SK-N-MC (cell line): ENCODE data around the gene TTR.

Experiments
- DNase-seq: peaks from one replicate; pipeline ENCODE4 v3.0.0-alpha.2; 2011; ENCODE audit warnings: low read depth, low spot score
- H3K27ac ChIP-seq: fragments of 200-600 bp; sonication (generic); 2 replicates; pipeline ENCODE4 v1.5.1; 2016; ENCODE audit warnings: mixed run types
- H3K36me3 ChIP-seq: fragments of 200-600 bp; sonication (generic); 2 replicates; pipeline ENCODE4 v1.6.1; 2017; ENCODE audit warnings: antibody characterized with exemption, low read length, mixed read lengths; ENCODE audit not compliant: insufficient read depth
- H3K4me3 ChIP-seq: fragments of 200-600 bp; sonication (generic); 2 replicates; pipeline ENCODE4 v1.5.1; 2016
- H3K9ac ChIP-seq: fragments of 200-600 bp; sonication (generic); 2 replicates; pipeline ENCODE4 v1.8.0; 2017; ENCODE audit warnings: mixed run types, mixed read lengths; ENCODE audit not compliant: insufficient read length
- H3K9me3 ChIP-seq: fragments of 200-600 bp; sonication (generic); 2 replicates; pipeline ENCODE4 v1.6.1; 2017; ENCODE audit warnings: low read depth, mild to moderate bottlenecking, antibody characterized with exemption, low read length, moderate library complexity, mixed read lengths
- EZH2 ChIP-seq: fragments of 200-600 bp; sonication (generic); IDR thresholded peaks from one replicate; pipeline ENCODE4 v1.6.1; 2017; ENCODE audit warnings: antibody characterized with exemption
- FOXP2 ChIP-seq: optimal IDR thresholded peaks from 2 replicates; pipeline ENCODE3; 2011; ENCODE audit warnings: mild to moderate bottlenecking, moderate library complexity; ENCODE audit not compliant: insufficient read depth; ENCODE audit errors: extremely low read length, control extremely low read depth
- POLR2AphosphoS5 ChIP-seq: IDR thresholded peaks from 2 replicates; pipeline ENCODE4 v1.6.1; 2012; ENCODE audit warnings: mild to moderate bottlenecking, low read depth, low read length, borderline replicate concordance

The TTR gene

DNA sequence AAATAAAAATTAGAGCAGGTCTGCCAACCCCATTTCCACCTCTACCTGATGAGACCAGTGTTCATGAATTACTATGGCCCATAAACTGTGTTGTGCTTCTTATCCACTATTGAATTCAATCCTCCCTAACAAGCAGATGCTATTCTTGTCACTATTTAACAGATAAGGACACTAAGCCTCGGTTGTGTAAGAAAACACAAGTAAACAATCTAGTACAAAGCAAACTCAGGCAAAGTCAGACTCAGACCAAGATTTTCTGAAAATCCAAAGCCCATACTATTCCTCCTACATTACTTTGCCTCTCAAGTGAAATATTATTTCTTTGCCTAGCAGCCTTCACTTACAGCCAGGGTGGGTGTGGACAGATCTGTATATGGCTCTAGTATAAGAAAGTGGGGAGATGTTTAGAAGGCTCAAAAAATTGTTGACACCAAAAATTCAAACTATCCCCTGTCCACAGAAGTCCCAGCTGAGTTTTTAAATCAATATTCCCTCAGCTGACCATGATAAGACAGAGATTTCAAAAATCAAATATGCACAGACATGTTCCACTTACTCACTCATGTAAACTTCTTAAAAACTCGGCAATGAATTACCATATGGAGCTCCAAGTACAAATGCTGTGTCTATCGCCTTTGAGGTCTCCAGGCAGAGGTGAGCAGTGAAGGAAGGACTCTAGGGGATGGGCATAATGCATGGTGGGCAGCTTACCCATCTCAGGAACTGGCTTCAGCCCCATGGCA lies 16.0 kb upstream of the TTR start:
- H3K4me3 ChIP-seq = no peak overlapping the region
- no peak overlapping the region for H3K9ac ChIP-seq
- no peak for DNase-seq
- no peak overlapping the region for H3K27ac ChIP-seq
- no peaks in the 10 kb centered on the region for H3K36me3 ChIP-seq
- H3K9me3 ChIP-seq = no peaks in the 10 kb centered on the region
- TF ChIP-seq POLR2AphosphoS5 (no peak), EZH2 (no peak), FOXP2 (no peak)

- Histone ChIP-seq H3K9ac (no peak overlapping the region), H3K4me3 (no peak overlapping the region)
- no peak for TF ChIP-seq POLR2AphosphoS5
- TF ChIP-seq FOXP2 = no peak
- no peak for TF ChIP-seq EZH2
Measured at GRCh38 chr18:31576670-31577069, 15.0 kb upstream of the TTR start.

GRCh38 chr18:31577195-31577594 lies 14.5 kb upstream of the TTR start:
- TF ChIP-seq FOXP2 (no peak), EZH2 (no peak), POLR2AphosphoS5 (no peak)
- Histone ChIP-seq H3K9ac (no peak overlapping the region), H3K27ac (no peak overlapping the region), H3K36me3 (no peaks in the 10 kb centered on the region), H3K9me3 (no peaks in the 10 kb centered on the region), H3K4me3 (no peak overlapping the region)
- no peak for DNase-seq

More at GRCh38 chr18:31576670-31577069, 15.0 kb upstream of the TTR start:
- Histone ChIP-seq H3K9me3 (no peaks in the 10 kb centered on the region), H3K36me3 (no peaks in the 10 kb centered on the region), H3K27ac (no peak overlapping the region)
- DNase-seq = no peak

- Histone ChIP-seq H3K9me3 (no peaks in the 10 kb centered on the region), H3K36me3 (no peaks in the 10 kb centered on the region), H3K9ac (no peak overlapping the region), H3K27ac (no peak overlapping the region), H3K4me3 (no peak overlapping the region)
- no peak for DNase-seq
- TF ChIP-seq FOXP2 = no peak
Measured at GRCh38 chr18:31578126-31578525, 13.6 kb upstream of the TTR start.

DNA sequence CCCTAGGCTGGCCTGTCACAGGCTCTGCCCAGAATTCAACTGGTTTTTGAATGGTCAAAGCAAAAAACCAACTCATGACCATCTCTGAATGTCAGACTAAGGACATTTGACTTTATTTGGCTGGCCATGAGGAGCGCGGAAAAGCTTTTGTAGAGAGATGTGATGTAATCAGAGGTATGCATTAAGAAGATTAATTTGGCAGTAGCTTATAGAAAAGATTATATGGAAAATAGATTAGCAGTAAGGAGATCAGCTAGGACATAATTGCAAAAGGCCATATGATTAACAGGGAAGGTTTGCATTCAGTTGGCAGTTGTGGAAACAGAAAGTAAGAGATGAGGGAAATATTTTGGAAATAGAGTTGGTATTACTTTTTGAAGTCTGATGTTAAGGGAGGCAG lies 12.3 kb upstream of the TTR start:
- TF ChIP-seq POLR2AphosphoS5 (no peak), EZH2 (no peak), FOXP2 (no peak)
- H3K27ac ChIP-seq = no peak overlapping the region
- H3K36me3 ChIP-seq = no peaks in the 10 kb centered on the region
- H3K4me3 ChIP-seq = no peak overlapping the region
- no peak overlapping the region for H3K9ac ChIP-seq
- no peak for DNase-seq
- no peaks in the 10 kb centered on the region for H3K9me3 ChIP-seq

- Histone ChIP-seq H3K4me3 (no peak overlapping the region), H3K36me3 (no peaks in the 10 kb centered on the region), H3K27ac (no peak overlapping the region), H3K9ac (no peak overlapping the region), H3K9me3 (no peaks in the 10 kb centered on the region)
- DNase-seq = no peak
- TF ChIP-seq EZH2 (no peak), FOXP2 (no peak), POLR2AphosphoS5 (no peak)
Measured at GRCh38 chr18:31581498-31582197, 10.0 kb upstream of the TTR start.

DNA sequence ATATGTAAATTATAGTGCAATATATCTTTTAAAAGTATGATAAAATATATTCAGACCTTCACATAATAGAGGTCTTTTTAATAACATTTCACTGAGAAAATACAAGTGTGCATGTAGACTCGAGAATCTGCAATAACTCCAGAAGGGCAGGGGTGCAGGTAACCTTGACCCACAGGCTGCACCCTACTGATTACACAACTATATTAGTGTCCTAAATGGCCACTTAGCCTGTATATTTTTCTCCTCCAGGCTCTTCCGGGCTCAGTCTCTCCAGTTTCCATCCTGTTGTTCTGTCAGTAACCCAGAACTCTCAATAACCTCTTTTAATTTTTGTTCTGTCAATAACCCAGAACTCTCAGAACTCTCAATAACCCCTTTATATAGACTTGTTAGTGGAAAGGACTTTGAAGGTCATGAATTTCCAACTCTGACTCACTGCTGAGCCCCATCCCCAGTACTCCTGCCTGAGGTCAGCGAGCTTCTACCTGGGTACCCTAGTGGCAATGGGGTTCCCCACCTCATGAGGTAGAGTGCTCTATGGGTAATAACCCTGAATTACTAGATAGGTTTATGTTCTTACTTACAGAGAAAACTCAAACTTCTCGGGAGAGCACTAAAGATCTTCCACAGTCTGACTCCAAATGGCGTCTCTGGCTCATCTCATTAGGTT lies 8.4 kb upstream of the TTR start:
- no peak for DNase-seq
- no peak overlapping the region for H3K27ac ChIP-seq
- H3K9ac ChIP-seq = no peak overlapping the region
- H3K9me3 ChIP-seq = no peaks in the 10 kb centered on the region
- H3K36me3 ChIP-seq = no peaks in the 10 kb centered on the region
- TF ChIP-seq POLR2AphosphoS5 = no peak
- no peak for TF ChIP-seq FOXP2
- no peak for TF ChIP-seq EZH2
- H3K4me3 ChIP-seq = no peak overlapping the region

DNA sequence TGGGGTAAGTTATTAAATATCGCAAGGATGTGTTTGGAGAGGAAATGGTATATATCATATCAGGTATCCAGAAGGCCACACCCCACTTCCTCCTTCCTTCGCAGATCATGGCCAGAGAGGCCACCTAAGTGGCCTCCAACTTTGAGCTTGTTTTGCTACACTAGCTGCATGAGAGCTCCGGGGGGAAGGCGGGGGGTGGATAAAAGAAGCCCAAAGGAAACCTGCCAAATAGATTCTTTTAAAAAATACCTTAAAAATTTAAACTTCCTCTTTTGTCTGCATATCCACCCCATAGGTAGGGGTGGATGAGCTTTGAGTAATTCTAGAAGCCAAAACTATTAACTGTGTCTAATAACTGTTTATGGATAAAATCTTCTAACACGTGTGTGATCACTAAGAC lies 5.7 kb upstream of the TTR start:
- Histone ChIP-seq H3K4me3 (no peak overlapping the region), H3K36me3 (no peaks in the 10 kb centered on the region), H3K9me3 (no peaks in the 10 kb centered on the region), H3K9ac (no peak overlapping the region), H3K27ac (no peak overlapping the region)
- TF ChIP-seq EZH2 (no peak), POLR2AphosphoS5 (no peak)
- DNase-seq = no peak
